Nephron progenitor cell (in vitro differentiated cells): ENCODE measurements around the gene SBF2.

Experiments used
- DNase-seq: peaks from one replicate; pipeline ENCODE4 v3.0.0; 2021
- H3K27ac Mint-ChIP-seq: 2 replicates; pipeline ENCODE4 v1.8.0; 2021; ENCODE audit warnings: mild to moderate bottlenecking, moderate library complexity, mixed read lengths
- H3K27me3 Mint-ChIP-seq: 2 replicates; pipeline ENCODE4 v1.8.0; 2021; ENCODE audit warnings: mild to moderate bottlenecking, low read depth, mixed read lengths; ENCODE audit not compliant: poor library complexity
- H3K36me3 Mint-ChIP-seq: 2 replicates; pipeline ENCODE4 v1.8.0; 2021; ENCODE audit warnings: low read depth, mixed read lengths
- H3K4me1 Mint-ChIP-seq: 2 replicates; pipeline ENCODE4 v1.8.0; 2021; ENCODE audit warnings: mixed read lengths
- H3K4me3 Mint-ChIP-seq: 2 replicates; pipeline ENCODE4 v1.8.0; 2021; ENCODE audit warnings: mild to moderate bottlenecking, moderate library complexity, mixed read lengths
- H3K9me3 Mint-ChIP-seq: 2 replicates; pipeline ENCODE4 v1.8.0; 2021; ENCODE audit warnings: mild to moderate bottlenecking, moderate library complexity, mixed read lengths
- CTCF ChIP-seq: fragments of 200-600 bp; sonication (generic); IDR thresholded peaks from 2 replicates; pipeline ENCODE4 v1.5.0; 2021; ENCODE audit warnings: antibody characterized with exemption

The SBF2 gene

GRCh38 chr11:9796266-9796665 lies 497.8 kb downstream of the SBF2 start:
- Mint-ChIP-seq H3K4me3 (no peak overlapping the region), H3K4me1 (no peaks in the 10 kb centered on the region), H3K27ac (peak overlapping the region; percentile 55), H3K36me3 (peaks cover 41% of the 10 kb centered on the region), H3K27me3 (no peaks in the 10 kb centered on the region), H3K9me3 (no peaks in the 10 kb centered on the region)
- no peak for TF ChIP-seq CTCF
- DNase-seq = no peak

GRCh38 chr11:9790703-9791102 lies 503.3 kb downstream of the SBF2 start:
- no peak overlapping the region for H3K27ac Mint-ChIP-seq
- H3K4me3 Mint-ChIP-seq = no peak overlapping the region

GRCh38 chr11:9789910-9790309 lies 504.1 kb downstream of the SBF2 start:
- peaks cover 62% of the 10 kb centered on the region for H3K36me3 Mint-ChIP-seq
- H3K4me1 Mint-ChIP-seq = peaks cover 17% of the 10 kb centered on the region
- no peak for DNase-seq
- H3K27me3 Mint-ChIP-seq = no peaks in the 10 kb centered on the region
- TF ChIP-seq CTCF = no peak
- H3K9me3 Mint-ChIP-seq = no peaks in the 10 kb centered on the region
- H3K27ac Mint-ChIP-seq = no peak overlapping the region
- no peak overlapping the region for H3K4me3 Mint-ChIP-seq

More at GRCh38 chr11:9790703-9791102, 503.3 kb downstream of the SBF2 start:
- H3K9me3 Mint-ChIP-seq = no peaks in the 10 kb centered on the region
- no peak for TF ChIP-seq CTCF
- no peak for DNase-seq
- H3K4me1 Mint-ChIP-seq = peaks cover 17% of the 10 kb centered on the region
- H3K27me3 Mint-ChIP-seq = no peaks in the 10 kb centered on the region
- peaks cover 64% of the 10 kb centered on the region for H3K36me3 Mint-ChIP-seq

GRCh38 chr11:9787981-9788521 lies 506.0 kb downstream of the SBF2 start:
- Mint-ChIP-seq H3K4me3 (no peak overlapping the region), H3K27me3 (no peaks in the 10 kb centered on the region), H3K9me3 (no peaks in the 10 kb centered on the region), H3K4me1 (peaks cover 26% of the 10 kb centered on the region), H3K27ac (no peak overlapping the region), H3K36me3 (peaks cover 65% of the 10 kb centered on the region)
- TF ChIP-seq CTCF = no peak
- no peak for DNase-seq

GRCh38 chr11:9787260-9787659 lies 506.8 kb downstream of the SBF2 start:
- H3K4me1 Mint-ChIP-seq = peaks cover 26% of the 10 kb centered on the region
- H3K4me3 Mint-ChIP-seq = no peak overlapping the region
- H3K27me3 Mint-ChIP-seq = no peaks in the 10 kb centered on the region
- peaks cover 67% of the 10 kb centered on the region for H3K36me3 Mint-ChIP-seq
- TF ChIP-seq CTCF = no peak
- peak overlapping the region; percentile 53 for H3K27ac Mint-ChIP-seq
- no peak for DNase-seq
- H3K9me3 Mint-ChIP-seq = no peaks in the 10 kb centered on the region

- DNase-seq = no peak
- Mint-ChIP-seq H3K9me3 (no peaks in the 10 kb centered on the region), H3K27ac (no peak overlapping the region), H3K4me3 (no peak overlapping the region), H3K36me3 (peaks cover 77% of the 10 kb centered on the region), H3K27me3 (no peaks in the 10 kb centered on the region), H3K4me1 (peaks cover 26% of the 10 kb centered on the region)
- TF ChIP-seq CTCF = no peak
These were observed 509.3 kb downstream of the SBF2 start for GRCh38 chr11:9784602-9785315.
